Loucy (cell line): Measurements from ENCODE around the gene STK39.

Source experiments
- H2AFZ ChIP-seq: fragments of 200-600 bp; sonication (generic); 2 replicates; pipeline ENCODE4 v1.6.0; 2016; ENCODE audit warnings: antibody characterized with exemption, mild to moderate bottlenecking, low read length, moderate library complexity
- H3F3A ChIP-seq: fragments of 200-600 bp; 2 replicates; pipeline ENCODE4 v1.6.0; 2016; ENCODE audit warnings: antibody characterized with exemption, low read depth, mild to moderate bottlenecking
- H3K27me3 ChIP-seq: fragments of 200-600 bp; sonication (generic); 2 replicates; pipeline ENCODE4 v1.6.1; 2014; ENCODE audit warnings: low read length, mild to moderate bottlenecking; ENCODE audit not compliant: insufficient read depth, poor library complexity, severe bottlenecking
- H3K36me3 ChIP-seq: fragments of 200-600 bp; sonication (generic); 2 replicates; pipeline ENCODE4 v1.6.1; 2016; ENCODE audit warnings: low read length; ENCODE audit not compliant: insufficient read depth
- H3K4me1 ChIP-seq: fragments of 200-600 bp; sonication (generic); 2 replicates; pipeline ENCODE4 v1.5.1; 2014; ENCODE audit warnings: low read length, mild to moderate bottlenecking; ENCODE audit not compliant: insufficient read depth, poor library complexity, severe bottlenecking
- H3K4me2 ChIP-seq: fragments of 200-600 bp; sonication (generic); 2 replicates; pipeline ENCODE4 v1.6.0; 2014; ENCODE audit warnings: antibody characterized with exemption, low read length, low read depth, mild to moderate bottlenecking; ENCODE audit not compliant: poor library complexity, severe bottlenecking
- H3K4me3 ChIP-seq: fragments of 200-600 bp; sonication (generic); 2 replicates; pipeline ENCODE4 v1.5.1; 2014; ENCODE audit warnings: low read length, mild to moderate bottlenecking, mixed read lengths; ENCODE audit not compliant: poor library complexity, severe bottlenecking
- H3K79me2 ChIP-seq: fragments of 200-600 bp; sonication (generic); 2 replicates; pipeline ENCODE4 v1.6.1; 2014; ENCODE audit warnings: low read length; ENCODE audit not compliant: insufficient read depth
- H3K9ac ChIP-seq: fragments of 200-600 bp; sonication (generic); 2 replicates; pipeline ENCODE4 v1.6.0; 2014; ENCODE audit warnings: mild to moderate bottlenecking, low read depth, low read length, moderate library complexity; ENCODE audit not compliant: poor library complexity, severe bottlenecking
- H3K9me2 ChIP-seq: fragments of 200-600 bp; sonication (generic); replicated peaks from 2 replicates; pipeline ENCODE4 v1.6.1; 2016; ENCODE audit warnings: low read depth, low read length, mixed read lengths
- H3K9me3 ChIP-seq: fragments of 200-600 bp; sonication (generic); 2 replicates; pipeline ENCODE4 v1.6.1; 2014; ENCODE audit warnings: mild to moderate bottlenecking, antibody characterized with exemption, low read length, low read depth; ENCODE audit not compliant: insufficient read depth
- H4K20me1 ChIP-seq: fragments of 200-600 bp; sonication (generic); 2 replicates; pipeline ENCODE4 v1.6.0; 2014; ENCODE audit warnings: antibody characterized with exemption, low read length, mild to moderate bottlenecking; ENCODE audit not compliant: insufficient read depth, poor library complexity, severe bottlenecking
- CTCF ChIP-seq: fragments of 200-600 bp; sonication (generic); conservative IDR thresholded peaks from 2 replicates; pipeline ENCODE4 v1.5.1; 2014; ENCODE audit warnings: mild to moderate bottlenecking, antibody characterized with exemption, low read length
- EZH2phosphoT487 ChIP-seq: fragments of 200-600 bp; IDR thresholded peaks from 2 replicates; pipeline ENCODE4 v1.6.1; 2018; ENCODE audit warnings: antibody characterized with exemption, mild to moderate bottlenecking, moderate library complexity, borderline replicate concordance

Gene STK39

GRCh38 chr2:168005586-168005985, 241.8 kb downstream of the STK39 start:
- Histone ChIP-seq H4K20me1 (peaks cover 4% of the 10 kb centered on the region), H3K4me2 (no peak overlapping the region), H3K9ac (no peak overlapping the region), H3K4me3 (no peak overlapping the region), H3K27me3 (no peaks in the 10 kb centered on the region), H3F3A (no peaks in the 10 kb centered on the region), H3K9me2 (no peaks in the 10 kb centered on the region), H3K4me1 (peaks cover 9% of the 10 kb centered on the region), H3K36me3 (peaks cover 27% of the 10 kb centered on the region; the same call in 1 of the 2 replicates), H3K79me2 (no peaks in the 10 kb centered on the region), H3K9me3 (no peaks in the 10 kb centered on the region), H2AFZ (no peak overlapping the region)
- no peak for TF ChIP-seq CTCF
- no peak for TF ChIP-seq EZH2phosphoT487

- H4K20me1 ChIP-seq = peaks cover 4% of the 10 kb centered on the region
- H3K4me1 ChIP-seq = peaks cover 6% of the 10 kb centered on the region
- TF ChIP-seq EZH2phosphoT487 (no peak), CTCF (no peak)
- no peaks in the 10 kb centered on the region for H3K27me3 ChIP-seq
- no peaks in the 10 kb centered on the region for H3F3A ChIP-seq
- H3K4me3 ChIP-seq = no peak overlapping the region
- H3K9me3 ChIP-seq = no peaks in the 10 kb centered on the region
- H3K9ac ChIP-seq = no peak overlapping the region
- H3K9me2 ChIP-seq = no peaks in the 10 kb centered on the region
- no peak overlapping the region for H3K4me2 ChIP-seq
- peaks cover 31% of the 10 kb centered on the region; the same call in 1 of the 2 replicates for H3K36me3 ChIP-seq
- no peak overlapping the region for H2AFZ ChIP-seq
- no peaks in the 10 kb centered on the region for H3K79me2 ChIP-seq
Observed at GRCh38 chr2:168003876-168004275, 243.5 kb downstream of the STK39 start.

- H4K20me1 ChIP-seq = peaks cover 4% of the 10 kb centered on the region
- no peak overlapping the region for H3K4me2 ChIP-seq
- H3K79me2 ChIP-seq = no peaks in the 10 kb centered on the region
- no peak overlapping the region for H2AFZ ChIP-seq
- no peak for TF ChIP-seq CTCF
- no peaks in the 10 kb centered on the region for H3K9me3 ChIP-seq
- H3K27me3 ChIP-seq = no peaks in the 10 kb centered on the region
- H3K36me3 ChIP-seq = peaks cover 25% of the 10 kb centered on the region; the same call in 1 of the 2 replicates
- peaks cover 3% of the 10 kb centered on the region for H3K4me1 ChIP-seq
- H3K4me3 ChIP-seq = no peak overlapping the region
- H3K9me2 ChIP-seq = no peaks in the 10 kb centered on the region
- H3F3A ChIP-seq = no peaks in the 10 kb centered on the region
- H3K9ac ChIP-seq = no peak overlapping the region
Observed at GRCh38 chr2:168002021-168002553, 245.3 kb downstream of the STK39 start.
